Kidney (tissue), 14 donors: Measurements from ENCODE around the gene YKT6. TPM values are rescaled to one million over a fixed set of nuclear protein-coding genes. Genes with fewer than 3 reads are reported as not detected.

Source experiments
- DNase-seq, 5 donors: peaks; one replicate each; pipeline ENCODE4 v3.0.0-alpha.2; 2013 to 2020
- FAIRE-seq: peaks from 2 replicates; lab custom pipeline; 2012; peaks lifted over from hg19 to GRCh38; lab: Jason Lieb, UNC
- H3K27ac ChIP-seq, 2 donors: one replicate each; pipeline ENCODE4 v1.7.0; 2013; ENCODE audit warnings: low read depth in 2 of 2, low read length in 2 of 2, inconsistent platforms in 1 of 2
- H3K27me3 ChIP-seq: one replicate; pipeline ENCODE4 v1.7.1; 2013; ENCODE audit warnings: low read length, inconsistent platforms; ENCODE audit not compliant: control insufficient read depth, insufficient read depth
- H3K36me3 ChIP-seq, 3 donors: one replicate each; pipeline versions ENCODE4 v1.7.0 to v1.7.1; 2013; ENCODE audit warnings: low read length in 3 of 3, control low read depth in 1 of 3, inconsistent platforms in 1 of 3; ENCODE audit not compliant: insufficient read depth in 3 of 3, control insufficient read depth in 2 of 3
- H3K4me1 ChIP-seq, 3 donors: one replicate each; pipeline versions ENCODE4 v1.7.0 to v1.7.1; 2013; ENCODE audit warnings: low read length in 3 of 3, inconsistent platforms in 1 of 3, low read depth in 1 of 3; ENCODE audit not compliant: control insufficient read depth in 2 of 3, insufficient read depth in 2 of 3
- H3K4me3 ChIP-seq, 3 donors: one replicate each; pipeline versions ENCODE4 v1.7.0 to v1.8.1; 2013; ENCODE audit warnings: low read length in 3 of 3, control low read depth in 1 of 3, inconsistent platforms in 1 of 3
- H3K9ac ChIP-seq, 3 donors: one replicate each; pipeline versions ENCODE4 v1.7.0 to v1.7.1; 2013; ENCODE audit warnings: low read length in 3 of 3, control low read depth in 1 of 3, inconsistent platforms in 1 of 3
- H3K9me3 ChIP-seq, 3 donors: one replicate each; pipeline versions ENCODE4 v1.7.0 to v1.7.1; 2013; ENCODE audit warnings: low read length in 3 of 3, control low read depth in 1 of 3, inconsistent platforms in 1 of 3; ENCODE audit not compliant: control insufficient read depth in 2 of 3, insufficient read depth in 1 of 3
- CTCF ChIP-seq: IDR thresholded peaks from 3 replicates; pipeline ENCODE4 v1.5.1; 2012; ENCODE audit warnings: mild to moderate bottlenecking, moderate library complexity, borderline replicate concordance; ENCODE audit not compliant: insufficient read depth; ENCODE audit errors: extremely low read depth
- intact Hi-C: fragments of 100-400 bp; cut with DNase I; formaldehyde crosslinking; loops from one replicate; pipeline ENCODE4 v1.11.1; 2022
- polyA plus RNA-seq: library from polyadenylated mRNA; stranded (reverse); fragments of 350-450 nt; fragmentation: Illumina TruSeq; extraction: RNeasy Lipid Tissue Mini Kit (QIAGEN cat#74804); gene quantifications from one replicate; pipeline ENCODE4 v1.2.3, GENCODE V29; 2014; ENCODE audit warnings: low read depth, low replicate concordance; ENCODE audit not compliant: insufficient read depth
- total RNA-seq: library from RNA; stranded (reverse); fragmentation: NEBNext Ultra II Directional; extraction: Animal tissue kit (Norgen Biotek cat#: 25700); gene quantifications from one replicate; pipeline ENCODE4 v1.2.1, GENCODE V29; 2021
- donor health status: control.
- donor health status: control.
- donor health status: control.
- donor health status: control.
- donor health status: control.
- donor health status: DM: yes; HTN: yes; CAD: no.
- donor health status: Normal renal cell carcinoma (clear cell type).

Gene YKT6
- total and polyA plus RNA-seq, 2 donors from 2014 or later = 53.2 to 60.2 TPM

- FAIRE-seq (no peak), DNase-seq (no peak)
- no peak for TF ChIP-seq CTCF
Measured at GRCh38 chr7:44186736-44187135, 14.0 kb upstream of the YKT6 start.

GRCh38 chr7:44187636-44188416 lies 13.0 kb upstream of the YKT6 start:
- no peak for DNase-seq
- H3K36me3 ChIP-seq = no peaks in the 10 kb centered on the region

More at GRCh38 chr7:44186736-44187135, 14.0 kb upstream of the YKT6 start:
- peaks cover 0 to 14% (median 0%) of the 10 kb centered on the region in 3 donors for H3K9me3 ChIP-seq
- H3K36me3 ChIP-seq = no peaks in the 10 kb centered on the region
- H3K4me1 ChIP-seq = no peaks in the 10 kb centered on the region
- H3K27ac ChIP-seq = no peak overlapping the region
- no peak overlapping the region for H3K4me3 ChIP-seq
- no peaks in the 10 kb centered on the region for H3K27me3 ChIP-seq
- H3K9ac ChIP-seq = no peak overlapping the region
- intact Hi-C loops = no loop called here

DNA sequence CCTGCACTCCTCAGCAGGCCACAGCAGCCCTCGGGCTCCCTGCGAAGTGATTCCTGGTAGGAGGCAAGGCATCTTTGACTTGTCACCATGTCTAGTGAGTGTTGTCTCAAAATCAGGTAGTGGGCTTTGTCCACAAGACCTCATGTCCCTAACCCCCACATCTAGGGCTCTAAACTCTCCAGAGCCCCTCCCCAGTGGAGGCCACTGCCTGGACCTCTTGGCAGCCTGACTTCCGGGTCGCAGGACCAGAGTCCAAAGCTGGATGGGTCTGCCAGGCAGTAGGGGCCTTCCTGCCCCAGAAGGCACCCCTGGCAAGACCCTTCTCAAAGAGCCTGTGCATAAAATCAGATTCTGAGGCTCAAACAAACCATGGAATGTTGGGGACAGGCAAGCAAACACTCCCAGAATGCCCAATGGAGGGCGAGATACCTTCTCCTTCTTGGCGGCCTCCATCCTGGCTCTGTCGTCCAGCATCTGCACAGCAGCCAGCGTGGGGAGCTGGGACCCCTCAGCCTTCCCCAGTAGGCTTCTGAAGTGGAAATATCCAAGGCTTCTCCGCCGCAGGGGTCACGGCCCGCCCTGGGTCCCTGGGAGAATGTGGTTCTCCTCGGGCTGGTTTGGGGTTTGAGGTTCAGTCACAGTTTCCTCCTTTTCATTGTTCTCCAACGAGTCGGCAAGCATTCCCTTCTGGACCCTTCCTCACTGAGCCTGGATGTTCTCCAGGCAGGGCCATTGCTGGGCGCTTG lies 12.1 kb upstream of the YKT6 start:
- Histone ChIP-seq H3K27ac (no peak overlapping the region), H3K4me3 (no peak overlapping the region), H3K36me3 (no peaks in the 10 kb centered on the region), H3K9me3 (no peaks in the 10 kb centered on the region), H3K27me3 (no peaks in the 10 kb centered on the region), H3K9ac (no peak overlapping the region), H3K4me1 (peaks cover 0 to 2% (median 0%) of the 10 kb centered on the region in 3 donors)
- no peak for FAIRE-seq
- DNase-seq = no peak
- intact Hi-C loops = no loop called here
- TF ChIP-seq CTCF = no peak

More at GRCh38 chr7:44187636-44188416, 13.0 kb upstream of the YKT6 start:
- Histone ChIP-seq H3K9ac (no peak overlapping the region), H3K4me3 (no peak overlapping the region), H3K27me3 (no peaks in the 10 kb centered on the region), H3K27ac (no peak overlapping the region), H3K4me1 (peaks cover 0 to 2% (median 0%) of the 10 kb centered on the region in 3 donors), H3K9me3 (peaks cover 0 to 4% (median 0%) of the 10 kb centered on the region in 3 donors)
- FAIRE-seq = no peak
- intact Hi-C loops = no loop called here
- no peak for TF ChIP-seq CTCF
